IMR-90 (cell line): Measurements from ENCODE around the gene PITPNC1.

Experiments used
- BHLHE40 ChIP-seq: fragments of 150-350 bp; IDR thresholded peaks from 2 replicates; pipeline ENCODE4 v1.6.1; 2016; ENCODE audit warnings: mild to moderate bottlenecking, low read depth, low read length
- CEBPB ChIP-seq: IDR thresholded peaks from 2 replicates; pipeline ENCODE4 v1.6.1; 2012; ENCODE audit warnings: low read depth, low read length, improper control_type of control experiment
- ELK1 ChIP-seq: fragments of 150-350 bp; IDR thresholded peaks from 2 replicates; pipeline ENCODE4 v1.6.1; 2016; ENCODE audit warnings: low read depth, mild to moderate bottlenecking, low read length, moderate library complexity, borderline replicate concordance
- MAFK ChIP-seq: IDR thresholded peaks from 2 replicates; pipeline ENCODE4 v1.6.1; 2012; ENCODE audit warnings: low read depth, low read length, improper control_type of control experiment
- MAZ ChIP-seq: IDR thresholded peaks from 2 replicates; pipeline ENCODE4 v1.6.1; 2012; ENCODE audit warnings: low read depth, mild to moderate bottlenecking, low read length, improper control_type of control experiment, moderate library complexity, borderline replicate concordance
- MXI1 ChIP-seq: IDR thresholded peaks from 2 replicates; pipeline ENCODE4 v1.6.1; 2012; ENCODE audit warnings: low read depth, mild to moderate bottlenecking, low read length, moderate library complexity, borderline replicate concordance
- POLR2A ChIP-seq: IDR thresholded peaks from 2 replicates; pipeline ENCODE4 v1.6.1; 2012; ENCODE audit warnings: mild to moderate bottlenecking, low read depth, low read length
- RAD21 ChIP-seq: IDR thresholded peaks from 2 replicates; pipeline ENCODE4 v1.6.1; 2012; ENCODE audit warnings: low read length, improper control_type of control experiment
- RFX5 ChIP-seq: IDR thresholded peaks from 2 replicates; pipeline ENCODE4 v1.8.0; 2012; ENCODE audit warnings: low read depth, mild to moderate bottlenecking, low read length, moderate library complexity
- TF ChIP-seq, protein P1 (sequence below): conservative IDR thresholded peaks from 2 replicates; pipeline ENCODE4 v1.5.1; 2012; ENCODE audit warnings: mild to moderate bottlenecking, low read depth, low read length, improper control_type of control experiment
- TF ChIP-seq, protein P2 (sequence below): fragments of 150-350 bp; IDR thresholded peaks from 2 replicates; pipeline ENCODE4 v1.6.1; 2017; ENCODE audit warnings: mild to moderate bottlenecking, antibody characterized with exemption, low read length, low read depth

GRCh38 chr17:67390646-67391361, 13.7 kb downstream of the PITPNC1 start:
- TF ChIP-seq POLR2A (no peak; the same call in 1 of the 2 replicates), RAD21 (no peak), RFX5 (peak; percentile 70; the same call in 1 of the 2 replicates), MXI1 (0 out of 2 replicates have a peak, but pooled peaks have one; percentile 25), CEBPB (peak; percentile 66), BHLHE40 (no peak; the same call in 1 of the 2 replicates), ELK1 (no peak), MAZ (0 out of 2 replicates have a peak, but pooled peaks have one; percentile 2), MAFK (no peak)
- TF ChIP-seq, protein P1, sequence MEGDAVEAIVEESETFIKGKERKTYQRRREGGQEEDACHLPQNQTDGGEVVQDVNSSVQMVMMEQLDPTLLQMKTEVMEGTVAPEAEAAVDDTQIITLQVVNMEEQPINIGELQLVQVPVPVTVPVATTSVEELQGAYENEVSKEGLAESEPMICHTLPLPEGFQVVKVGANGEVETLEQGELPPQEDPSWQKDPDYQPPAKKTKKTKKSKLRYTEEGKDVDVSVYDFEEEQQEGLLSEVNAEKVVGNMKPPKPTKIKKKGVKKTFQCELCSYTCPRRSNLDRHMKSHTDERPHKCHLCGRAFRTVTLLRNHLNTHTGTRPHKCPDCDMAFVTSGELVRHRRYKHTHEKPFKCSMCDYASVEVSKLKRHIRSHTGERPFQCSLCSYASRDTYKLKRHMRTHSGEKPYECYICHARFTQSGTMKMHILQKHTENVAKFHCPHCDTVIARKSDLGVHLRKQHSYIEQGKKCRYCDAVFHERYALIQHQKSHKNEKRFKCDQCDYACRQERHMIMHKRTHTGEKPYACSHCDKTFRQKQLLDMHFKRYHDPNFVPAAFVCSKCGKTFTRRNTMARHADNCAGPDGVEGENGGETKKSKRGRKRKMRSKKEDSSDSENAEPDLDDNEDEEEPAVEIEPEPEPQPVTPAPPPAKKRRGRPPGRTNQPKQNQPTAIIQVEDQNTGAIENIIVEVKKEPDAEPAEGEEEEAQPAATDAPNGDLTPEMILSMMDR = no peak
- TF ChIP-seq, protein P2, sequence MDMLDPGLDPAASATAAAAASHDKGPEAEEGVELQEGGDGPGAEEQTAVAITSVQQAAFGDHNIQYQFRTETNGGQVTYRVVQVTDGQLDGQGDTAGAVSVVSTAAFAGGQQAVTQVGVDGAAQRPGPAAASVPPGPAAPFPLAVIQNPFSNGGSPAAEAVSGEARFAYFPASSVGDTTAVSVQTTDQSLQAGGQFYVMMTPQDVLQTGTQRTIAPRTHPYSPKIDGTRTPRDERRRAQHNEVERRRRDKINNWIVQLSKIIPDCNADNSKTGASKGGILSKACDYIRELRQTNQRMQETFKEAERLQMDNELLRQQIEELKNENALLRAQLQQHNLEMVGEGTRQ = no peak
